ENCODE data around the gene ATP8B4.

Gene ATP8B4

GRCh38 chr15:49926740-49927139 lies 192.3 kb downstream of the ATP8B4 start:
- in situ Hi-C loops (cut with HindIII; ENCODE audit: low sequenced_read_pairs) = no loop called here
- H3K4me3 ChIP-seq (ENCODE audit: low read depth, low read length) = no peak overlapping the region
- DNase-seq (ENCODE audit: low read depth) = no peak
- TF ChIP-seq CTCF (IDR thresholded peaks at IDR 0.05; ENCODE audit: low read depth, low read length, missing control alignments) = no peak

DNA sequence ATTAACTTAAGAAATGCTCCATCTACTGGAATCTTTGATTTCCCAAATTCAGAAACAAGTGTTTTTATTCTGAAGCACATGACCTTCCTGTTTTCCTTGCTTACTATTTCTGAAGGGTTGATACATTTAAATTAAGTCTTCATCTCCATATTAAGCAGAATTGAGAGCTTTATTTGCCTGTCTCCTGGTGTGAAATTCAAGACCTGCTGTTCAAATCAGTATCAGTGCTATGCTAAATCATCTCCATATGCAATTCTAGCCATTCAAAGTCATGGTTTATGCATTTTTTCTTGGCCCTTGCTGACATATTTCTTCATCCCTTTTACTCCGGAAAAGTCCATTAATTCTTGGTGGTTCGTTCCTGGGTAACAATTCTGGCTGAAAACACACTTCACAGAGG lies 195.4 kb downstream of the ATP8B4 start:
- DNase-seq (ENCODE audit: low read depth) = no peak
- in situ Hi-C loops (cut with HindIII; ENCODE audit: low sequenced_read_pairs) = no loop called here
- H3K4me3 ChIP-seq (ENCODE audit: low read depth, low read length) = no peak overlapping the region
- TF ChIP-seq CTCF (IDR thresholded peaks at IDR 0.05; ENCODE audit: low read depth, low read length, missing control alignments) = no peak

- TF ChIP-seq CTCF (IDR thresholded peaks at IDR 0.05; ENCODE audit: low read depth, low read length, missing control alignments) = no peak
- in situ Hi-C loops (cut with HindIII; ENCODE audit: low sequenced_read_pairs) = no loop called here
These were observed 200.0 kb downstream of the ATP8B4 start for GRCh38 chr15:49919034-49919433.

GRCh38 chr15:49918121-49918520 lies 200.9 kb downstream of the ATP8B4 start:
- no peak overlapping the region for H3K4me3 ChIP-seq (ENCODE audit: low read depth, low read length)
- no peak for DNase-seq (ENCODE audit: low read depth)
- TF ChIP-seq CTCF (IDR thresholded peaks at IDR 0.05; ENCODE audit: low read depth, low read length, missing control alignments) = no peak
- in situ Hi-C loops (cut with HindIII; ENCODE audit: low sequenced_read_pairs) = no loop called here

More at GRCh38 chr15:49919034-49919433, 200.0 kb downstream of the ATP8B4 start:
- no peak overlapping the region for H3K4me3 ChIP-seq (ENCODE audit: low read depth, low read length)
- DNase-seq (ENCODE audit: low read depth) = no peak

DNA sequence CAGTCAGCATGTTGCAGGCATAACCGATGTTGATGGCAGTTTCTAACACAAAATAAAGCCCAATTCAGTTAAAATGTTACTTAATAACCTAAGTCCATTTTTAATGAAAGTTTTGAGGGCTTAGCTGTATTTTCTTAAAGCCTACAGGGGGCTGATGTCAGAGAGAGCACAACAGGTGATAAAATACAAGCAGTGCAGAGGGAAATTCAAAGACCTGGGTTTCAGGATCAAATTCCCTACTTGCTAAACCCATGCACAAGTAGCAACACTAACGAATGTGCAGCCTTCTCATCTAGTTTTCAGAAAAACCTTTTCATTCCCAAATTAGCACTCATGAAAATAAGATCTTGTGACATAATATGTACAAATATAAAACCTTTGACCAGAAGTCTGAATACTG lies 202.0 kb downstream of the ATP8B4 start:
- no peak for TF ChIP-seq CTCF (IDR thresholded peaks at IDR 0.05; ENCODE audit: low read depth, low read length, missing control alignments)
- DNase-seq (ENCODE audit: low read depth) = no peak
- in situ Hi-C loops (cut with HindIII; ENCODE audit: low sequenced_read_pairs) = no loop called here
- H3K4me3 ChIP-seq (ENCODE audit: low read depth, low read length) = no peak overlapping the region

DNA sequence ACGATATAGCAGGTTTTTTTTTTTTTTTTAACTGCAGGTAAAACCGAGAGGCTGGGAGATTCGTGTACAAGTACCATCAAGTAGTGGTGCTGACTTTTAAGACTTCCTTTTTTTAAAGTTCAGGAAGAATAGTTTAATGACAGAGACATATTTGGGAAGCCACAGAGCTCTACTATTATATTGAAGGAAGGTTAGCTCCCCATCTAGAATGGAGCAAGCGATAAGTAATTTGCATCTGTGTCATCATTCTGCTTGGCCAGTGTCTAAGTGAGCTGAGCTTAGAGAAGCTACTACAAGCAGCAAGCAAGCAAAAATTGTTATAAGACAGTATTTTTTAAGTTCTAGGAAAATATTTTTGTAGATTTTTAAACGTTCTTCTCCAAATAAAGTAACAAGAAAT lies 203.2 kb downstream of the ATP8B4 start:
- TF ChIP-seq CTCF (IDR thresholded peaks at IDR 0.05; ENCODE audit: low read depth, low read length, missing control alignments) = no peak
- H3K4me3 ChIP-seq (ENCODE audit: low read depth, low read length) = no peak overlapping the region
- no peak for DNase-seq (ENCODE audit: low read depth)
- in situ Hi-C loops (cut with HindIII; ENCODE audit: low sequenced_read_pairs) = no loop called here

DNA sequence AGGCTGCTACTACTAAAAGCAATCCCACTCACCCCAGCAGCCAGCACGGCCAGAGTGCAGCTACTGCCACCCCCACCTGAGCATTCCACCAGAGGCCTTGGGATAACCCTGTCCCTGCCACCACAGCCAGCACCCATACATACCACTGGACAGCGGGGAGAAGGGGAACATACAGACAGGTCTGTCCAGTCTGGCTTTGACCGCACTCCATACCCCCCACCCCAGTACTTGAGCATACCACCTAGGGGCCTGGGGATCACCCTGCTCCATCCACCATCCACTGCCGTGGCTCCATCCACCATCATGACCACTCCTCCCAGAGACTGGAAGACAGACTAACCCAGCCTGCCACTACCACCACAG lies 210.1 kb downstream of the ATP8B4 start:
- no peak for TF ChIP-seq CTCF (IDR thresholded peaks at IDR 0.05; ENCODE audit: low read depth, low read length, missing control alignments)
- no peak for DNase-seq (ENCODE audit: low read depth)
- no peak overlapping the region for H3K4me3 ChIP-seq (ENCODE audit: low read depth, low read length)
- in situ Hi-C loops (cut with HindIII; ENCODE audit: low sequenced_read_pairs) = no loop called here
